Measurements from ENCODE around the gene FBXL3.

- TF ChIP-seq, protein P1, sequence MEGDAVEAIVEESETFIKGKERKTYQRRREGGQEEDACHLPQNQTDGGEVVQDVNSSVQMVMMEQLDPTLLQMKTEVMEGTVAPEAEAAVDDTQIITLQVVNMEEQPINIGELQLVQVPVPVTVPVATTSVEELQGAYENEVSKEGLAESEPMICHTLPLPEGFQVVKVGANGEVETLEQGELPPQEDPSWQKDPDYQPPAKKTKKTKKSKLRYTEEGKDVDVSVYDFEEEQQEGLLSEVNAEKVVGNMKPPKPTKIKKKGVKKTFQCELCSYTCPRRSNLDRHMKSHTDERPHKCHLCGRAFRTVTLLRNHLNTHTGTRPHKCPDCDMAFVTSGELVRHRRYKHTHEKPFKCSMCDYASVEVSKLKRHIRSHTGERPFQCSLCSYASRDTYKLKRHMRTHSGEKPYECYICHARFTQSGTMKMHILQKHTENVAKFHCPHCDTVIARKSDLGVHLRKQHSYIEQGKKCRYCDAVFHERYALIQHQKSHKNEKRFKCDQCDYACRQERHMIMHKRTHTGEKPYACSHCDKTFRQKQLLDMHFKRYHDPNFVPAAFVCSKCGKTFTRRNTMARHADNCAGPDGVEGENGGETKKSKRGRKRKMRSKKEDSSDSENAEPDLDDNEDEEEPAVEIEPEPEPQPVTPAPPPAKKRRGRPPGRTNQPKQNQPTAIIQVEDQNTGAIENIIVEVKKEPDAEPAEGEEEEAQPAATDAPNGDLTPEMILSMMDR (IDR thresholded peaks at IDR 0.05), result no peak
- TF ChIP-seq POLR2A (IDR thresholded peaks at IDR 0.05), result no peak
Observed at GRCh38 chr13:76993473-76993872, 33.5 kb downstream of the FBXL3 start.
